GM21825 (cell line): ENCODE measurements around the gene SORCS2.
"Not testable (repeated sequence)": the region's sequence is repeated elsewhere in the genome, so short reads cannot be mapped to it uniquely, and the experiment has no call there.

Experiments used
- ATAC-seq: cut with Tn5 transposase; IDR thresholded peaks from one replicate; pipeline ENCODE4 v1.9.1; 2021; ENCODE audit warnings: mild to moderate bottlenecking, moderate library complexity; ENCODE audit not compliant: unreplicated experiment

SORCS2 gene

DNA sequence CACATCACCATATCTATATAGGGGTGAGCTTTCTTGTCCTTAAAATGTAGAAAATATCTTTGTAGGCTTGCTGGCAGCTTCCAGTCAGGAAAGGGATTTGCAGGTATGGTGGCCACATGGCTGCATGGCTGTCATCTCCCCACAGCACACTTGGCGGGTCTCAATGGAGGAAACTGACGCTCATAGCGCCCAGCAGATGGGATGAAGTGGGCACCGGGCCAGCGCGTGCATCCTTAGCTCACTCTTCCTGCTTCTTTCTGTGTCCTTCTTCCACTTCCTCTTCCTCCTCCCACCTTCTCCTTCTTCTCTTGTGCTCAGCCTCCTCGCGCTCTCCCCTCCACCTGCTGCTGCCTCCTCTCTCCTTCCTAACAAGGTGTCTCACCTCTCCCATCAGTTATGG is 398.6 kb downstream of the SORCS2 start:
- no peak for ATAC-seq

DNA sequence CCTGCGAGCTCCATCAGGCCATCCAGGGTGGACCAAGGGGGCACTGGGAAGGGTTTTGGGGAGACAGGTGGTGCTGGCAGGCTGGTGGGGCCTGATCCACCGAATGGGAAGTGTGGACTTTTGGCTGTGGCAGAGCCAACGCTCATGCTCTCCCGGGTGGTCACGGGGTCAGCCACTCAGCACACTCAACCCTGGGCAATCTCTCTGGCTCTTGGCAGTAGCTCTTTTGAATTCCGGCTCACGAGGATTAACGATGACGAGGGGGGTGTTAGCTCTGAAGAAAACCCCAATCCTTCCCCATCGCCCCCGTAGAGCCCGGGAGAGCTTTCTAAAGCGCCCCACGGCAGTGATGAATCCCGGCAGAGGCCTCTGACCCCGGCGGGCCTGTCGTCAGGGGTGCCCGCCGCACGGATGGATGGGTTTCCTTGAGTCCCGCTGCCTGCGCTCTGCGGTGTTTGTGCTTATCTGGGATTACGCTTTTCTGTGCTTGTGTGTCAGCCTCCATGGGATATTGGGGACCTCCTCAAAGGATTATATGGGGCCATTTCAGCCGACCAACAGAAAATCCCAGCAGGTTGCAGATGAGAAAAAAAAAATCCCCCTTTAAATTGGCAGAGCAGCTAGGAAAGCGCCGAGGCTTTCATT is 399.2 kb downstream of the SORCS2 start:
- no peak for ATAC-seq

DNA sequence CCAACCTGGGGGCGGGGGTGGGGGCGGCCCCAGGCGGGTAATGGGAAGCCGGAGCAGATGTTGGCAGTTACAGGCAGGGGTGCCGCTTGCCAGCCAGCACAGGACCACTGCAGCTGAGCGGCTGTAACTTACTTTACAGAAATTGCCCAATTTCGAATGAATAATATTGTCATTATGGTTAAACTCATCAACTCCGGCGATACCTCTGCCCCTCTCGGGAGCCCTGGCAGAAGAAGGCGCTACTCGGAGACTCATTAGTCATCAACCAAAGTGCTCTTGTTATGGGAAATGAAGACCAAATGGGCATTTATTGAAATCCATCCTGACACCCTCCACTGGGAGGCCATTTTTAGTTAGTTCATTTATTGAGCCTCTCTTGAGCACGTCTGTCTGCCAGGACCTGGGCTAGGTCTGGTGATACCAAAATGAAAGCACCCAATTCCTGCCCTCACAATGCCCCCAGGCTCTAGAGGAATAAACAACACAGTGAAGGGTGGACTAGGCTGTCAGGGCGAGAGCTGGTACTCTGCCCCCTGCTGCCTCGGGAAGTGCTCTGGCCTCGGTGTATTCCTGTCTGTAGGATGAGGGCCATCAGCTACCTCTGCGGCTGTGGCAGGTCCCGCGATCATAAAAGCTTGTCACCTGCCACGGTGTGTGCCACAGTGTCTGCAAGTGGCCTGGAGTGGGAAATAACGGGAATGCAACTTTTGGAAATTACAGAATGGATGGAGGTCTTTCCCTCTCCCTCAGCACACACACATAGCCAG is 401.5 kb downstream of the SORCS2 start:
- ATAC-seq, result no peak

DNA sequence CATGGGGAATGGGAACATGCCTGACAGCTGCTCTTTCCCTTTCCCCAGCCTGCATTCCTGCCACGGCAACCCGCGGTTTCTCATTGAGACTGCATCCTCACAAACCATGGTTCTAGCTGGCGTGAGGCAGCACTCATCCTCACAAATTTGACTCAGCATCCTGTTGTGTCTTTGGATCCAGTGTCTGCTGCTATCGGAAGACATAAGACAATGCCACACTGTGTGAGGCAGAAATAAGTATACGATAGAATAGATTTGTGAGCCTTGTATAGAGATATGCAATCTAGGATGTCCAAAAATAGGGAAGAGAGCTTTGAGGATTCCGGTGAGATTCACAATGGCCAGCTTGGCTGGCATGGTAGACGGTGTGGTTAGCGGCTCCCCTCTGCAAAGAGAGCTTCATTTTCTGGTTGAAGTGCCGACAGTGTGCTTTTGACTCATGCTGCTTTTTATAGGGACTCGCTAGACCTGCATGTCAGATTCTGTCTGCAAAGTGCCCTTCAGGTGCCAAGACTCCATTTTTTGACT is 403.7 kb downstream of the SORCS2 start:
- no peak for ATAC-seq

DNA sequence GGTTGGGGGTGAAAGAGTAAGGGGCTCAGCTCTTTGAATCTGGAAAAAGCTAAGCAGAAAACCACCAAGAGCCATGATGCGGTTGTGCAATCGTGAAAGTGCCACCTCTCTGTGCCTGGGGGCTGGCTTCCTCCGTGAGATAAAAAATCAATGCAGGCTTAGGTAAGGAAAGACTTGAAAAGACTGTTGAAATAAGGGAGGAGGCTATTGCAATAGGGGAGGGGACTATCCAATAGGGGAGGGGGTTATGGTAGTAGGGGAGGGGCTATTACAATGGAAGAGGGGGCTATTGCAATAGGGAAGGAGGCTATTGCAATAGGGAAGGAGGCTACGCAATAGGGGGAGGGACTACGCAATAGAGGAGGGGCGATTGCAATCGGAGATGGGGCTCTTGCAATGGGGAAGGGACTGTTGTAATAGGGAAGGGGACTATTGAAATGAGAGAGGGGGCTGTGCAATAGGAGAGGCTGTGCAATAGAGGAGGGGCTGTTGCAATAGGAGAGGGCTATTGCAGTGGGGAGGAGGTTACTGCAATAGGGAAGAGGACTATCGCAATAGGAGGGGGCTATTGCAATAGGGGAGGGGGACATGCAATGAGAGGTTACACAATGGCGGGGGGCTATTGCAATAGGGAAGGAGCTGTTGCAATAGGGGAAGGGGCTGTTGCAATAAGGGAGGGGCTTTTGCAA is 404.7 kb downstream of the SORCS2 start:
- ATAC-seq, result no peak

DNA sequence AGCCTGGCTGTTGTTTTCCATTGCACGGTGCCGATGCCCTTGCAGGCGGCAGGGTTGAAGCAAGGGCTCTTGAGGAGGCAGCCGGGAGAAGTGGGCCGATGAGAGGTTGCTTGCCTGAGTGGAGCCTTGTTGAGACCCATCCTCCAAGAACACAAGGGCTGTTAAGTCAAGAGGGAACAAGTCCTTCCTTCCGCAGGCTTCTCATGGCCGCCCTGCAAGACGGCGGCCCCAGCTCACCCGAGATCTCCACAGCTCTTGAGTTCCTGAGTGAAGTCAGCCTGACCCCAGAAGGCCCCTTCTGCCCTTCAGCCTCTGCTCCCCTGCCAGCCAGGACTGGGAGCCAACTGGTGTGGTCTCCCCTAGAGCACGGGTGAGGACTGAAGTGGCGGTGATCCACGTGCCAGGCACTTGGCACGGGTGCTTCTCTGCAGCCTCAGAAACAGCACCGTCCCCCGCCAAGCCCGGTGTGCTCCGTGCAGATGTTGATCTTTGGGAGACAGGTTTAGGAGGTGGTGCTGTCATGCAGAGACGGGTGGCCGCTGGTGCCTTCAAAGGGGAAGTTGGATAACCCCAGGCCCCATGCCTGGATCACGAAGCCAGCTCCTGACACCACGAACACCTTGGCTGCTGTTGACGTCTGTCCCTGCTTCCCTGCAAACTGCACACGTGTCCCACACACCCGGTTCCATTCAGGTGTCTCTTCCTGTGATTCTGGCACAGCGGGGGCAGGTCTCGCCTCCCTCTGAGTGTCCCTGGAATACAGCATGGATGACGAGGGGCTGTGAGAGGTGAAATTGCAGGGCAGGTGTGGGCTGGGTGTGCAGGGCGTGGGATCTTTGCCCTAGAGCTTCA is 406.8 kb downstream of the SORCS2 start:
- no peak for ATAC-seq

DNA sequence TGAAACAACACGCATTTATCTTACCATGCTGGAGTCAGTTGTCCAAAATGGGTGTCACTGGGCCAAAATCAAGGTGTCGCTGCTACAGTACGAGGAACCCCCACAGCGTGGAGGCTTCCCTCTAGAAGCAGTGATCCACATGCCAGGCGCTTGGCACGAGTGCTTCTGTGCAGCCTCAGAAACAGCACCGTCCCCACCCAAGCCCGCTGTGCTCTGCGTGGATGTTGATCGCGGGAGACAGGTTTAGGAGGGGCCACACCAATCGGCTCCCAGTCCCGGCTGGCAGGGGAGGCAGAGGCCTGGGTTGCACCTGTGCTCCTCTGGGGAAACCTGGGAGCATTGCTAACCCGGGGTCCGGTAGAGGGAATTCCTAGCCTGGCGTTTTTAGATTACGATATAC is 407.9 kb downstream of the SORCS2 start:
- ATAC-seq, result no peak

DNA sequence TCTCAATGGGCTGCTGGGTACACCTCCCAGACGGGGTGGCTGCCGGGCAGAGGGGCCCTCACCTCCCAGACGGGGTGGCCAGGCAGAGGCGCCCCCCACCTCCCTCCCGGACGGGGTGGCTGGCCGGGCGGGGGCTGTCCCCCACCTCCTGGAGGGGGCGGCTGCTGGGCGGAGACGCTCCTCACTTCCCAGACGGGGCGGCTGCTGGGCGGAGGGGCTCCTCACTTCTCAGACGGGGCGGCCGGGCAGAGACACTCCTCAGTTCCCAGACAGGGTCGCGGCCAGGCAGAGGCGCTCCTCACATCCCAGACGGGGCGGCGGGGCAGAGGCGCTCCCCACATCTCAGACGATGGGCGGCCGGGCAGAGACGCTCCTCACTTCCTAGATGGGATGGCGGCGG is 409.8 kb downstream of the SORCS2 start:
- ATAC-seq, result not testable (repeated sequence)

DNA sequence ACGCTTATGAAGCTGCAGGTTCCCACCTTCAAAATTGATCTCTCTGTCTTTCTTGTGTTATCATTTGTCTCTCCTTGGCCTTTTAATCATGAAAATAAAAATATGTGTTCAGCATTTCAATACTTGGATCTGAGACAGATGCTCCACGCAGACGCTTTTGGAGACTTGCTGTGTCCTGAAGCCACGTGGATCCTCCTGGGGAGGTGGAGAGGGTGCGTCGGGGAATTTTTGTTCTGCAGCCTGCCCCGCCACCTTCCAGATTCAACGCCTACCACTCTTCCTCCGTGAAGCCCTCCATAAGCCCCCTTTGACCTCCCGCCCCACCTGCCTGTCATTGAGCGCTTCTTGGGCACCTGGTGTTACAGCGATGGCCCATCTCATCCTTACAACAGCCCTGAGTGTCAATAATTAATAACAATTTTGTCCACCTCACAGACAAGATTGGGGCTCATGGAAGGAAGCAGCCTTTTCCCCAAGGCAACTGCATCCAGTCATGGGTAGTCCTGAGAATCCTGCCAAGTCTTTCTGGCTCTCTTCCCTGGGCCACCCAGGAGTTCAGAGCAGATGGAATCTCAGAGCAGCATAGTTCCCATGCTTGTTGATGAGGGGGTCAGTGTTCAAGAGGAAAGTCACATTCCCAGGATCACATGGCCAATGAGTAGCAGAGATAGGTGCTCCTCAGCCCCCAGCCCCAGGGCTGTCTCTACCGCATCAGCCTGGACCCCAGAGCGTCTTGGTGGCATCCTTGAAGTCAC is 415.0 kb downstream of the SORCS2 start:
- no peak for ATAC-seq

DNA sequence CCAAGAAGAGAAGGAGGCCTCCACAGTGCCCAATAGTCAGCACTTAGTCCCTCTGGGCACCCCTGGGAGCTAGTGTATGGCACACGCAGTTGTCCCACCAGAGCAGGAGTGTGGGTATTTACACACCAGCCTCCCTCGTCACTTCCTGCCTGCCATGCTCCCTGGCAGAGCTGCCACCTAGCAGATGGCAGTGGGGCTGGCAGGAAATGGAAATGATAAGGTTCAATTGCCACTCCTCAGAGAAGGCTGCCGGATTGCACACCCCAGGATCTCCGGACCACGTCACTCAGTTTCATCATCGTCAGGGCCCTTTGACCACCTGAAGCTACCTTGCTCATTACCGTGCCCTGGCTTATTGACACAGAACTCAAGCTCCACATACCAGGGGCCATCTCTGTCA is 415.7 kb downstream of the SORCS2 start:
- no peak for ATAC-seq

DNA sequence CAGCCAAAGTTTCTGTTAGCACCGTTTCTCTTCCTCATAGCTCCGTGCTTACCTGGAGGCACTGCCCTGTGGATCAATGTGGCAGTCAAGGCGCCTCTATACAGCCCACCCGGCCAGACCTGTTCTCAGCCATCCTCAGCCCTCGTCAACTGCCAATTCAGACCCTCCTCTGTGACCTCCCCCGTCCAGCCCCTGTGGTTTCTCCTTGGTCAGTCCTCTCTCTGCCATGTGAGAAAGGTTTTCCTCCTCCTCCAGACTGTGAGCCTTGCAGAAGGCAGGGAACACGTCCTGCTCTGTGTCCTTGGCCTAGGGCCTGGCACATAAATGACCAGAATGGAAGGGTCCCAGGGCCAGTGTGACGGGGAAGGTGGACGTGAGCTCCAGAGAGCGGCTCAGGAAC is 417.0 kb downstream of the SORCS2 start:
- no peak for ATAC-seq

DNA sequence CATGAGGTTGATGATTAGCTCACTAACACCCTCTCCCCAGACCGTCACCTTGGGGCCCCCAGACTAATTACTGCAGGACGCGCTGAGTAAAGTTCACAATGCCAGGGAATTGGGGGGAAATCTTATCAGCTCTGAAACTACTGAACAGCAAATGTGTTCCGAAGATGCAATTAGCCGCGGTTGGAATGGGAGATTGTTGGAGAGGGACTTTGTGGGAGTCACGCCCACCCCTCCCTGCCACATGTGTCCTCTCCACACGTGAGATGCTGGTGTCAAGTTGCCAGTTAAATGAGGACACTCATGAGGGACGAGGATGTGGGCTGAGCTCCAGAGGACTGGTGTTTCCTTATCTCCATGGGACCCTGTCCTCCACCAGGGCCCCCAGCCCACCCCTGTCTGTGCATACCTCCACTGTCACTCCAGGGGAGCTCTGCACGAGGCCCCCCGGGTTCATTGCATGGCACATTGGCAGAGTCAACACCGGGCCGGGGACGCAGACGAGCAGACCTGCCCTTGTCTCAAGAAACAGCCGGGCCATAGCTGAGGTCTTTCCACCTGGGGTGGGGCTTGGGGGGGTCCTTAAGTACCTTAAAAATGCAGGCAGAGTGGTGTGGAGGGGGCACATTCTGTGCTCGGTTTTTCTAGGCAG is 417.8 kb downstream of the SORCS2 start:
- ATAC-seq, result no peak

DNA sequence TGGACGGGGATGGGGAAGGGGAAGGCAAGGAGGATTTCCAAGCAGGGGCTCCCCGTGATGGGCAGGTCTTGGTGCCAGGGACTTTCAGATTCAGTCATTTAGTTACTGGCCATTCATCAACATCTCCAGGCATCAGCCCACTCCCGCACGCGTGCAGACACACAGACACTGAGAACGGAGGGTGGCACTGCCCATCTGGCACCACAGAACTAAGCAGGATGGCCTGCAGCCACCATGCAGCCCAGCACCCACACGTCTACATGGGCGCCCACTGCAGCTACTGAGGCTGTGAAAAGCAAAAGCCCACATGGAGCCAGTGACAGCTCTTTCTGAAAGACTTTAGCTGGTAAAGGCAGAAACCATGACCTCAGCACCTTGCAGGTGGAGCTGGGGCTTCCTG is 418.5 kb downstream of the SORCS2 start:
- no peak for ATAC-seq

DNA sequence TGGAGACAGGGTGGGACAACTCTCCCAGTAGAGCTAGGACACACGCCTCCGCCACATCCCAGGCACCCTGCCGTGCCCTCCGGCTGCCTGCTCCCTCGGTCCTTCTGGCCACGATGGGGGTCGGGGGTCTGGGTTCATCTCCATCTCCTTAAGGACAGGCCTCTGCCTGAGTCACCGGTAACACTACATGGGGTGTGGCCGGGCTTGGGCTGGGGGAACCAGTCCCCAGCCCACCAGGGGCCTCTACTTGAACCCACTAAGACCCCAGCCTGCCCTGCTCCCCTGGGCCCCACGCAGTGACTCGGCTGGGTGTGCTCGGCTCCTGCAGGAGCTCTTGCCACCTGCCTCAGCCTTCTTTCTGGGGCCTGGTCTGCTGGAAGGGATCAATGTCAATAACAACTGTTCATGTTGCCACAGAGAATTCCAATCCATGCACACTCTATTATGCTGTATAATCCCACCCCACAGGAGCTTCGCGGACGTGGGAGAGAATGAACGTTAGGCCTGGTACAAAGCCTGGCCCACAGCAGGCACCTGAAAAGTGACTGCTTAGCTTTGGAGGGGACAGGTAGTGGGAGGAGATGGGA is 420.1 kb downstream of the SORCS2 start:
- ATAC-seq, result no peak

DNA sequence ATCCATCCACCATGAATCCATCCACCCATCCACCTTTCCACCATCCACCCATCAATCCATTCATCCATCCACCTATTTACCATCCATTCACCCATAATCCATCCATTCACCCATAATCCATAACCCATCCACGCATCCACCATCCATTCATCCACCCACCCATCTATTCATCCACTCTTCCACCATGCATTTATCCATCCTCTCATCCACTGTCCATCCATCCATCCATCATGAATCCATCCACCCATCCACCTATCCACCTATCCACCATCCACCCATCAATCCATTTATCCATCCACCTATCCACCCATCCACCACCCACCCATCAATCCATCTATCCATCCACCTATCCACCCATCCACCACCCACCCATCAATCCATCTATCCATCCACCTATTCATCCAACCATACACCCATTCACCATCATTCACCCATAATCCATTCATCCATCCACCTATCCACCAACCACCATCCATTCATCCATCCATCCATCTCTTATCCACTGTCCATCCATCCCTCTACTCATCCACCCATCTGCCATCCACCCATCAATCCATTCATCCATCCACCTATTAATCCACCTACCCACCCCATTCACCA is 422.1 kb downstream of the SORCS2 start:
- no peak for ATAC-seq

DNA sequence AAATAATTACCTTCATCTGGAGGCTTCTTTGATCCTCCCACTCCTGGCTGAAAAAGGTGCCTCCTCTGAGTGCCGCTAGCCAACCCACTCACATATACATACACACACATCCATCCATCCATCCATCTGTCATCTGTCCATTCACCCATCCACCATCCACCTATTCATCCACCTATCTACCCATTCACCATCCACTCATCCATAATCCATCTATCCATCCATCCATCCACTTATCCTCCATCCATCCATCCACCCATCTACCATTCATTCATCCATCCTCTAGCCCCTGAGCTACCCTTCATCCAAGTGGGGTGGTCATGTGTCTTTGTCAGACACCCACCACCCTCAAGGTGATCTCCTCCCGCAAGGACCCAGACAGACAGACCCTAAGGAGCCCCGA is 423.9 kb downstream of the SORCS2 start:
- no peak for ATAC-seq

DNA sequence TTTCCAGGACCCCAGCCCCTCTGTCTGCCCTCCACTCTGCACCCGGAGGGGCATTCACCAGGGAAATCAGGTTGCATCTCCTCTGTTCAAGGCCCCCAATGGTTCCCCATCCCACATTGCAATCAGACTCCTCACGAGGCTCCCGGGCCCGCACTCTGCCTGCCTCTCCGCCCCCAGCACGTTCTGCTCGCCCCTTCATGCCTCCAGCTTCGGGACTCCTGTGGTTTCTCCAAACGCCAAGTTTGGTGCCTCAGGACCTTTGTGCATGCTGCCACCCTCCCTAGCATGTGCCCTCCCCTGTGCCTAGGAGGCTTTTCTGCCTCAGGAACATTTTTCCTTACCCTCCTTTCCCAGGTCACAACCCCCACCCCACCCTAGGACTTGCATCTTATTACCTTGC is 426.0 kb downstream of the SORCS2 start:
- no peak for ATAC-seq

DNA sequence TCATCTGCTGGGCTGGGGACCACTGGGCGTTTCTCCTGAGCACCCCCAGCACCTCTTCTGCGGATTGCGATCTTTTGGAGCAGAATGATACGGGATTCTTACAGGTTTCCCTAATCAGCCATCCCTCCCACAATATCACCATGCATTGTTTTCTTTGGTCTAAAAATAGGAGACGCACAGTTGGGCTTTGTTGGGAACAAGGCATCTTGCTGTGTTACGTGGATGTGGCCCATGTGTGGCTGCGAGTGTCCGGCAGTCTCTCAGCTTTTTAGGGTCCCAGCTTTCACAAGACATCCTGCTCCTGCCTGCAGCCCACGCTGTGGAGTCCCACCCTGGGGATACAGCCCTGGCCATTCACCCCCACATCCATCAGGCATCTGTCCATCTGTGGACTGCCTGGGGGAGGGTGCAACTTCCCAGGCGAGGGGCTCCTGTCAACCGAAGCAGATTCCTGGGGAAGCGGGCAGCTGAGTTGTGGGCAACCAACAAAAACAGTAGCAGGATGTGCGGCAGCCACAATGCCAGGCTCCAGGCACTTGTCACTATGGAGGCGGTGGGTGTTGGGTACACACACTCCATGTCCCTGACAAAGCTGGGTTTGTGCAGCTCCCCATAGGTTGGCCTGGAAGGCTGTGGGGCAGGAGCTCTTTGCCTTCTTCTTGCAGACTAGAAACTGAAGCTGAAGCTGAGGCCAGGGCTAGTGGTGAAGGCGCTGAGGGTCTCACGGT is 427.9 kb downstream of the SORCS2 start:
- no peak for ATAC-seq
